GM10248 (cell line): ENCODE measurements around the gene DNMT3A.

Experiments
- CTCF ChIA-PET: fragments of 300-600 bp; sonication (Branson Sonifier 250); formaldehyde crosslinking; extraction: SDS; loops from one replicate; lab custom pipeline; 2021; ENCODE audit warnings: antibody characterized with exemption; lab: Yijun Ruan, JAX
- POLR2A ChIA-PET: fragments of 350-650 bp; sonication (Branson Sonifier 250); formaldehyde crosslinking; extraction: SDS; loops from one replicate; lab custom pipeline; 2020; ENCODE audit warnings: antibody characterized with exemption; lab: Yijun Ruan, JAX
- DNase-seq: peaks from one replicate; pipeline ENCODE4 v3.0.0; 2012; ENCODE audit errors: extremely low spot score
- CTCF ChIP-seq: IDR thresholded peaks from 2 replicates; pipeline ENCODE4 v1.5.1; 2012; ENCODE audit warnings: mild to moderate bottlenecking, low read depth; ENCODE audit errors: extremely low read depth, missing control alignments, control extremely low read depth

The DNMT3A gene

GRCh38 chr2:25257032-25257552, 84.6 kb downstream of the DNMT3A start:
- DNase-seq, result no peak
- CTCF ChIA-PET, result interaction anchor here (1.4 to 2.5 kb wide), 2 partner anchors 11 to 20 kb away, joined by 4 to 7 read pairs; no protein-coding TSS in a partner anchor
- POLR2A ChIA-PET, result no interaction called here
- TF ChIP-seq CTCF, result no peak

GRCh38 chr2:25256488-25256875, 85.2 kb downstream of the DNMT3A start:
- no peak for DNase-seq
- no peak for TF ChIP-seq CTCF
- POLR2A ChIA-PET, result no interaction called here
- CTCF ChIA-PET, result no interaction called here

GRCh38 chr2:25255745-25256487, 85.8 kb downstream of the DNMT3A start:
- DNase-seq, result no peak
- ChIA-PET POLR2A (no interaction called here), CTCF (no interaction called here)
- TF ChIP-seq CTCF, result no peak

- no peak for DNase-seq
- CTCF ChIA-PET, result no interaction called here
- no peak for TF ChIP-seq CTCF
- POLR2A ChIA-PET, result no interaction called here
These were observed 86.8 kb downstream of the DNMT3A start for GRCh38 chr2:25254961-25255360.

GRCh38 chr2:25253153-25253626, 88.5 kb downstream of the DNMT3A start:
- no peak for TF ChIP-seq CTCF
- CTCF ChIA-PET, result interaction anchor here (1.9 kb wide), 1 partner anchor 10 kb away, joined by 8 read pairs; no protein-coding TSS in a partner anchor
- DNase-seq, result no peak
- POLR2A ChIA-PET, result no interaction called here

GRCh38 chr2:25252291-25253152, 89.2 kb downstream of the DNMT3A start:
- CTCF ChIA-PET, result interaction anchor here (1.2 to 1.9 kb wide), 3 partner anchors 10 to 57 kb away, joined by 3 to 8 read pairs (median 3); no protein-coding TSS in a partner anchor
- no peak for TF ChIP-seq CTCF
- POLR2A ChIA-PET, result no interaction called here
- peak; percentile 91 for DNase-seq
